ENCODE data around the gene SPNS1.
"Not testable (repeated sequence)": the region's sequence is repeated elsewhere in the genome, so short reads cannot be mapped to it uniquely, and the experiment has no call there.

SPNS1 gene

GRCh38 chr16:28974437-28975157 is at the start of gene SPNS1:
SPNS1 (plus strand) TSS chr16:28974778; CDS start chr16:28975152, 374 bp downstream.
- DNase-seq (ENCODE audit: low read depth) = peak; percentile 96

DNA sequence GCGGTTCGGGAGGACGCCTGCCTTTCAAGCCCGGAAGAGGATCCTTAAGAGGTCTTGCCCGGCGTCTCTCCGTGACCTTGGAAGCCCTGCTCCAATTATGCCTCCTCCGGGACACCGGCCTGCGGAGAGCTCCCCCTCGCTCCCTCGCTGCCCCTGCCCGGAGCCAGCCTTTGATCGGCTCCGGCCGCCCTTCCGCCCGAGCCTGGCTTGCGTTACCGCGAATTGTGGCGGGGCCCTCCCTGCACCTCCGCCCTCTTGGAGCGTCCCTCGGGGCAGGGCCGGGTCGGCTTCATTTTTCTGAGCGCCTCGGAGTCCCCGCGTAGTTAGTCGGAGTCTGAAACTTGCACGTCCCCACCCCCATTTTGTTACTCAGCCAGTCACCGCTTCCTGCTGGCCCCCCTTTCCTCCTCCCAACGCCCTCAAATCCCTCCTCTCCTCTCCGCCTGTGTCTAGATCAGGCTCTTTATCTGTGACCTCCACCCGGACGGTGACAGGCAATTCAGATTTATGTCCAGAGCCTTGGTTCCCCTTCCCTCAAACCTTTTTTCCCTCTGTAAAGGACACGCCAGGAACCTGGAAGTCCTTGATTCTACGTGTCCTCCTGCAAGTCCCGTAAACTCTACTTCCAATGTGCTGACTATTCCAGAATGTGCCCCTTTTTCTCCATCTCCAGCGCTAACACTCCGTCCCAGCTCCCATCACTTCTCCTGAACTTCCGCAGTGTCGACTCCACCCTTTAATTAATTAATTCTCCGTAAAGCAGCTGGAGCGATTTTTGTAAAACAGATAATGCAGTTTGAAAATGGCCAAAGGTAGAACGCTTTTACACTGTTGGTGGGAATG is 49.0 kb upstream of the SPNS1 start:
- DNase-seq (ENCODE audit: low read depth) = peak; percentile 84

DNA sequence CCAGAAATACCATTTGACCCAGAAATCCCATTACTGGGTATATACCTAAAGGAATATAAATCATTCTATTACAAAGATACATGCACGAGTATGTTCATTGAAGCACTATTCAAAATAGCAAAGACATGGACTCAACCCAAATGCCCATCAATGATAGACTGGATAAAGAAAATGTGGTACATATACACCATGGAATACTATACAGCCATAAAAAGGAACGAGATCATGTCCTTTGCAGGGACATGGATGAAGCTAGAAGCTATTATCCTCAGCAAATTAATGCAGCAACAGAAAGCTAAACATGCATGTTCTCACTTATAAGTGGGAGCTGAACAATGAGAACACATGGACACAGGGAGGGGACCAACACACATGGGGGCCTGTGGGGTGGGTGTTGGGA is 48.3 kb upstream of the SPNS1 start:
- not testable (repeated sequence) for DNase-seq (ENCODE audit: low read depth)

- no peak for DNase-seq (ENCODE audit: low read depth)
Observed at GRCh38 chr16:28927815-28928214, 46.8 kb upstream of the SPNS1 start.

DNA sequence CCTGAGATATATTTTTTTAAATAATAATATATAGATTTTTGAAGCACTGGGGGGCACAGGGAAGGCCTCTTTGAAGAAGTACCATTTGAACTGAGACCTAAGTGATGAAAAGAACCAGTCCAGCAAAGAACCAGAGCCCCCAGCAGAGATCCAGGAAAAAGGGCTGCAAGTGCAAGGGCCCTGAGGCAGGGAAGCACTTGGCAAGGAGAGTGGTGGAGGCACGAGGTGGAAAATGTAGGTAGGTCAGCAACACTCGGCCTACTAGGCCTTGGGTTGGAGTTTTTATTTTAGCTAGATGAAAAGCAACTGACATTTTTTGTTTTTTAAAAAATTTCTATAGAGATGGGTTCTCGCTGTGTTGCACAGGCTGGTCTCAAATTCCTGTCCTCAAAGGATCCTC is 44.4 kb upstream of the SPNS1 start:
- DNase-seq (ENCODE audit: low read depth) = no peak

- no peak for DNase-seq (ENCODE audit: low read depth)
Observed at GRCh38 chr16:28930652-28931051, 43.9 kb upstream of the SPNS1 start.

DNA sequence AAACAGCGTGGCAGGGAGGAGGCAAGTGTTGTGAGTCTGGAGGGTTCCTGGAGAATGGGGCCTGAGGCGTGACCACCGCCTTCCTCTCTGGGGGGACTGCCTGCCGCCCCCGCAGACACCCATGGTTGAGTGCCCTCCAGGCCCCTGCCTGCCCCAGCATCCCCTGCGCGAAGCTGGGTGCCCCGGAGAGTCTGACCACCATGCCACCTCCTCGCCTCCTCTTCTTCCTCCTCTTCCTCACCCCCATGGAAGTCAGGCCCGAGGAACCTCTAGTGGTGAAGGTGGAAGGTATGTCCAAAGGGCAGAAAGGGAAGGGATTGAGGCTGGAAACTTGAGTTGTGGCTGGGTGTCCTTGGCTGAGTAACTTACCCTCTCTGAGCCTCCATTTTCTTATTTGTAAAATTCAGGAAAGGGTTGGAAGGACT is 42.8 kb upstream of the SPNS1 start, which contains the start of gene CD19:
CD19 (plus strand) TSS at position 171 of the 425 bp plus-strand sequence; CDS start at position 201, 30 bp downstream.
- no peak for DNase-seq (ENCODE audit: low read depth)

- DNase-seq (ENCODE audit: low read depth) = no peak
Observed at GRCh38 chr16:28932339-28933141, 42.0 kb upstream of the SPNS1 start.

DNA sequence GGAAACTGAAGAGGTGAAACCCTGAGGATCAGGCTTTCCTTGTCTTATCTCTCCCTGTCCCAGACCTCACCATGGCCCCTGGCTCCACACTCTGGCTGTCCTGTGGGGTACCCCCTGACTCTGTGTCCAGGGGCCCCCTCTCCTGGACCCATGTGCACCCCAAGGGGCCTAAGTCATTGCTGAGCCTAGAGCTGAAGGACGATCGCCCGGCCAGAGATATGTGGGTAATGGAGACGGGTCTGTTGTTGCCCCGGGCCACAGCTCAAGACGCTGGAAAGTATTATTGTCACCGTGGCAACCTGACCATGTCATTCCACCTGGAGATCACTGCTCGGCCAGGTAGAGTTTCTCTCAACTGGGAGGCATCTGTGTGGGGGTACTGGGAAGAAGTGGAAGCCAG is 41.4 kb upstream of the SPNS1 start:
- no peak for DNase-seq (ENCODE audit: low read depth)

DNA sequence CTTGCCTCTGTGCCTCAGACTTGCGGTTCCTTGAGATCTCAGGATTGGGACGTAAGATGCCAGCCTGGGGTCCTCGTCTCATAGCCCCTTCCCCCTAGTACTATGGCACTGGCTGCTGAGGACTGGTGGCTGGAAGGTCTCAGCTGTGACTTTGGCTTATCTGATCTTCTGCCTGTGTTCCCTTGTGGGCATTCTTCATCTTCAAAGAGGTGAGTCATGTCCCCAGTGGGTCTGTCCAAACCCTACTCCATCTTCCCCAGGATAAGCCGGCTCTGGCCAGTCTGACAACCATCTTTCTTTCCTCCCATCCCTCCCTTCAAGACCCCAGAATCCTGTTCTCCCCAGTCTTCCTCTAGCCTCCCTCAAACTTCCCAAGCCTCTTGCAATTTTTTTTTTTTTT is 39.2 kb upstream of the SPNS1 start:
- DNase-seq (ENCODE audit: low read depth) = no peak

DNA sequence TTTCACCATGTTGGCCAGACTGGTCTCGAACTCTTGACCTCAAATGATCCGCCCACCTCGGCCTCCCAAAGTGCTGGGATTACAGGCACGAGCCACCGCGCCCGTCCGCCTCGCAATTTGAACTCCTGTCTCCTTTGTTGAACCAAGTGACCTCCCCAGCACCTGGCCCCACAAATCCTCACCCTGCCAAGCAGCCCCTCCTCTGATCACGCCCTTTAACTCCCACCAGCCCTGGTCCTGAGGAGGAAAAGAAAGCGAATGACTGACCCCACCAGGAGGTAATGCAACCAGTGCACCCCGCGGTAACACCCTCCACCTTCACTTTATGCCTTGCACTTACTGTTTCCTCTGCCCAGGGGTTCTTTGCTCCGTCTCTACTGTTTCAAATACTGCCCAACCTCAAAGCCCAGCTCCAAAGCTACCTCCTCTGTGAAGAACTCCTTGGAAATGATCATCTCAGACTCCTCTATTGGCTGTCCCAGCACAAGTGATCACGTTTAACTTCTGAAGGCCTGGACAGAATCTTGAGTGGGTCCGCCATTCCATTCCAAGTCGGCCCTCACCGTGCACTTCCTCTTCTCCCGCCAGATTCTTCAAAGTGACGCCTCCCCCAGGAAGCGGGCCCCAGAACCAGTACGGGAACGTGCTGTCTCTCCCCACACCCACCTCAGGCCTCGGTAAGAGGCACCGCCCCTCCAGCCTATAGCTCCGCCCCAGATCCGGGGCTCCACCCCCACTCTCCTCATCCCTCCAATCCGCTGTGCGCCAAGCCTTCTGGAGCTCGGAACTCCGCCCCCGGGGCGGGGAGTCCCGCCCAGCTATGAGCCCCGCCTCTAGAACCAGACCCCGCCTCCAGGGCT is 38.4 kb upstream of the SPNS1 start:
- DNase-seq (ENCODE audit: low read depth) = peak; percentile 58

DNA sequence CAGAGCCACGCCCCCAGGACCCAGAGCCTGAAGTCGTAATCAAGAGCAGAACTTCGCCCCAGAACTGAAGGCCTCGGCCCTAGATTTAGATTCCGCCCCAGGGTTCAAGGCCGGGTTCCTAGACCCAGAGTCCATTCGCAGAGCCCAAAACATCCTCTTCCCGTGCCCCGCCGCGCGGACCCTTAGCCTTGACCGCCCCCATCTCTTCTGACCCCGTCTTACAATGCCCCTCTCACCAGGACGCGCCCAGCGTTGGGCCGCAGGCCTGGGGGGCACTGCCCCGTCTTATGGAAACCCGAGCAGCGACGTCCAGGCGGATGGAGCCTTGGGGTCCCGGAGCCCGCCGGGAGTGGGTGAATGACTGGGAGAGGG is 37.8 kb upstream of the SPNS1 start:
- no peak for DNase-seq (ENCODE audit: low read depth)

DNA sequence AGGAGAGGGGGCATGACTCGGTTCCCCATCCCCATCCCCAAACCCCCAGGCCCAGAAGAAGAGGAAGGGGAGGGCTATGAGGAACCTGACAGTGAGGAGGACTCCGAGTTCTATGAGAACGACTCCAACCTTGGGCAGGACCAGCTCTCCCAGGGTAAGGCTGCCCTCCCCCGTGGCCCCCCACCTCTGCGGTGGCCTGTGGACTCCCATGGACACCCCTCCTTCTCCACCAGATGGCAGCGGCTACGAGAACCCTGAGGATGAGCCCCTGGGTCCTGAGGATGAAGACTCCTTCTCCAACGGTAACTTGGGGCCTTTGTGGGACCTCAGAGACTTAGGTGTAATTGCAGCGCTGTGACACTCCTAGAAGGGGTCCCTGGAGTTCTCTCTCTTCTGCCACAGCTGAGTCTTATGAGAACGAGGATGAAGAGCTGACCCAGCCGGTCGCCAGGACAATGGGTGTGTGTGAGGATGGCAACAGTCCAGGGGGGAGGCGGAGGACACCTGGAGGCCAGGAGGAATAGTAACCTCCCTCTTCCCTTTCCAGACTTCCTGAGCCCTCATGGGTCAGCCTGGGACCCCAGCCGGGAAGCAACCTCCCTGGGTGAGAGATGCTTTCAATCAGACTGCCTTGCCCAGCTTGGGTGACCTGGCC is 37.2 kb upstream of the SPNS1 start:
- no peak for DNase-seq (ENCODE audit: low read depth)

DNA sequence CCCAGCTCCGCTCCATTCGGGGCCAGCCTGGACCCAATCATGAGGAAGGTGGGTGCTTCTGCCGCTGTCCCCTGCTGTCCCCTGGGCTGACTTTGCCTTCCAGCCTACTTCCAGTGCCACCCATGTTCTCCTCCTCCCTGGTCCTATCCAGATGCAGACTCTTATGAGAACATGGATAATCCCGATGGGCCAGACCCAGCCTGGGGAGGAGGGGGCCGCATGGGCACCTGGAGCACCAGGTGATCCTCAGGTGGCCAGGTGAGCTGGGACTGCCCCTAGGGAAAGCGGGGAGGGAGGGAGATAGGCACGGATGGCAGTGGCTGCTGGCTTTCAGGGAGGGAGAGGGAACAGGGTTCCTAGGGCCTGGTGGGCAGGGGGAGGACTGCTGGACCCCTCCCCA is 35.9 kb upstream of the SPNS1 start:
- DNase-seq (ENCODE audit: low read depth) = no peak

DNA sequence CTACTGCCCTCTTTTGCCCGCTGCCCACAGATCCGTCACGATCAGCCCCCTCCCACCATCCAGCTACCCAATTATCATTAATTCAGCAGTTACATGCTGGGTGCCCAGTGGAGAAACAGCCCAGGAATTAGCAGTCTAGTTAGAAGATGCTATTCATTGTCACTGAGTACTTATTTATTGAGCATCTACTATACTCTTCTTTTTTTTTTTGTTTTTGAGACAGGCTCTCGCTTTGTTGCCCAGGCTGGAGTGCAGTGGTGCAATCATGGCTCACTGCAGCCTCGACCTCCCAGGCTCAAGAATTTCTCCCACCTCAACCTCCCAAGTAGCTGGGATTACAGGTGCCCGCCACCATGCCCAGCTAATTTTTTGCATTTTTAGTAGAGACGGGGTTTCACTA is 34.8 kb upstream of the SPNS1 start:
- DNase-seq (ENCODE audit: low read depth) = not testable (repeated sequence)

DNA sequence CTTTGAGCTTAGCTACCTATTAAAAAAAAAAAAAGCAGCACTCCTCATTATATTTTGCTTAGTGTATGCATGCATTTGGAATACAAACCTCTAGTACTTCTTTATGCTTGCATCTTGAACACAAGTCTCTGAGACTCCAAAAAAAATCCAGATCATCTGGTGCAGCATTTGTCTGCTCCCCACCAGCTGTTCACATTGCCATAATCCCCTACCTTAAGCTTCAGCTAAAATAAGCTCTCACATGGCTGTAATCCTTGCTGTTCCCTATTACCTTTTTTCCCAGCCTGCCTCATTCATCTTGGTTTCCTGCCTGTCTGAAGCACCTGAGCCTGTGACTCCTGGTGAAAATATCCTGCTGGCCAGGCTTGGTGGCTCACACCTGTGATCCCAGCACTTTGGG is 31.3 kb upstream of the SPNS1 start:
- DNase-seq (ENCODE audit: low read depth) = no peak

DNA sequence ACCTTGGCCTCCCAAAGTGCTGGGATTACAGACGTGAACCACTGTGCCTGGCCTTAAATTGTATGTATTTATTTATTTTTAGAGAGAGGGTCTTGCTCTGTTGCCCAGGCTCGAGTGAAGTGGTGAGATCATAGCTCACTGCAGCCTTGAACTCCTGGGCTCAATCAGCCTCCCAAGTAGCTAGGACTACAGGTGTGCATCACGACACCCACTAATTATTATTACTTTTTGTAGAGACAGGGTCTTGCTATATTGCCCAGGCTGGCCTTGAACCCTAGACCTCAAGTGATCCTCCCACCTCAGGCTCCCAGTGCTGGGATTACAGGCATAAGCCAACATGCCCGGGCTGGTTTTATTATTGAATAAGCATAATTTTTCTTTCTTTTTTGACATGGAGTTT is 27.9 kb upstream of the SPNS1 start:
- no peak for DNase-seq (ENCODE audit: low read depth)

GRCh38 chr16:28950648-28951409 is 23.7 kb upstream of the SPNS1 start, which contains the start of gene NFATC2IP:
NFATC2IP (plus strand) TSS chr16:28950937; CDS start chr16:28951012, 75 bp downstream.
- DNase-seq (ENCODE audit: low read depth) = peak; percentile 100

- DNase-seq (ENCODE audit: low read depth) = no peak
Observed at GRCh38 chr16:28951410-28951943, 23.1 kb upstream of the SPNS1 start.

DNA sequence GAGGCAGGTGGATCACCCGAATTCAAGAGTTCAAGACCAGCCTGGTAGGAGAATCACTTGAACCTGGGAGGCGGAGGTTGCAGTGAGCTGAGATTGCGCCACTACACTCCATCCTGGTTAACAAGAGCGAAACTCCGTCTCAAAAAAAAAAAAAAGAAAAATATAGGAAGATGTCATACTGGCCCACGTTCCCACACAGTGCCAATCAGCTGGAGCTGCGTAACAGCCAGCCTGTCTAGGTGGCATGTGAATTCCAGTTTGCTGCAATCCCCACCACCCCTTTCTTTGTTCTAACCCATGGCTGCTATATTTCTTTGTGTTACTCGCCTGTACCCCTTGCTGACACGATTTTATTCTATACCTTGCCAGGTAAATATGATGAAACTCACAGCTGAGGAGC is 16.4 kb upstream of the SPNS1 start:
- no peak for DNase-seq (ENCODE audit: low read depth)
